ENCODE measurements around the gene PIP4K2C.
A peak's percentile ranks its signal among the peaks of the same experiment; 100 is the strongest.
"Not testable (repeated sequence)": the region's sequence is repeated elsewhere in the genome, so short reads cannot be mapped to it uniquely, and the experiment has no call there.

Gene PIP4K2C

DNA sequence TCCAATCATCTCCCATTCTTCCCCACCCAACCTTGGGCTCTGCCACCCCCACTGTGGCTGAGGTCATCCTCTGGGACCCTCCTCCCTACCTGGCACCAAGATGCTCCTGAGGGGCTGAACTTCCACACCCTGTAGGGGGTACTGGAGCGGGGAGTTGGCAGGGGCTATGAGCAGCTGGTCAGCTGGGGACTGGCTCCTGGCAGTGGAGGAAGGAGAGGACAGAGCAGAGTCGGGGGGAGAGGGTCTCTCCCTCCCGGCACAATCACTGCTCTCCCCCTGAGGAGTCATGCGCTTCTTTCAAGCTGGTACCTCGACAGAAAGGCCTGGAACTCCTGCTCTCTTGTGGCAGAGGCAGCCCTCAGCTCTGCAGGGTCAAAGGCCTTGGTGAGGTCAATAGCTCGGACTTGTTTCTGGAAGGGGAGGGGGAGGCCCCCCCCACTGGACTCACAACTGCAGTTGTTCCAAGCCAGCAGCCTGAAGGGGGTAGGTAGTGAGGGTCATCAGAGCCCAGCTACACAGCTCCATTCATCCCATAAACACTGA lies 40.0 kb downstream of the PIP4K2C start:
- no peak for DNase-seq (ENCODE audit: extremely low spot score)
- POLR2A ChIA-PET = no interaction called here
- TF ChIP-seq CTCF (IDR thresholded peaks at IDR 0.05; ENCODE audit: control extremely low read depth, extremely low read depth, low read depth, missing control alignments) = no peak
- CTCF ChIA-PET = interaction anchor here (0.8 to 5.9 kb wide), 7 partner anchors 9 to 57 kb away, joined by 3 to 71 read pairs (median 4); partner anchors contain the start of gene ARHGEF25

DNA sequence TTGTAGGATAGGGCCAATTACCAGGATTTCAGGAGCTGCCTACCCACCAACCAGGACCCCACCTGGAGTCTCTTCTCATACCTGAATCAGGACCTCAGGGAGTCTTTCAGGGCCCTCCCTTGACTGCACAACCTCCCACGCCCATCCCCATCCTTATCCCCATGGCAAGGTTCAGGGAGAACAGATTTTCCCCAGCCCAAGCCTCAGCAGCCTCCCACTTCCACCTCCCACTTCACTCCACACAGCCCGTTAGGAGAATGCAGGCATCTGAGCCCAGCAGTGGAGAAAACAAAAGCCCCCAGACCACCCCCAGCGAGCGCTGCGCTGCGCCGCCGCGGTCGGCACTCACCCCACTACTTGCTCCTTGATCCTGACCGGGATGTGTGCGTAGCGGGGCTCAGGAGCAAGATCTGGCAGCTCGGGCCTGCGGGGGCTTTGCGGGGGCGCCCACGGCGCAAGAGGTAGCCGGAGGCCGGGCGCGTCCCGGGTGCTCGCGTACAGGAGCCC lies 40.6 kb downstream of the PIP4K2C start:
- ChIA-PET POLR2A (no interaction called here), CTCF (interaction anchor here (1.2 to 5.9 kb wide), 5 partner anchors 10 to 57 kb away, joined by 3 to 71 read pairs (median 5); partner anchors contain the start of gene ARHGEF25)
- DNase-seq (ENCODE audit: extremely low spot score) = no peak
- TF ChIP-seq CTCF (IDR thresholded peaks at IDR 0.05; ENCODE audit: control extremely low read depth, extremely low read depth, low read depth, missing control alignments) = no peak

- DNase-seq (ENCODE audit: extremely low spot score) = peak; percentile 28
- CTCF ChIA-PET = interaction anchor here (0.7 to 5.9 kb wide), 28 partner anchors 8 to 233 kb away, joined by 3 to 71 read pairs (median 5); partner anchors contain the start of genes ARHGAP9, ARHGEF25, OS9 and PIP4K2C
- peak; percentile 14 for TF ChIP-seq CTCF (IDR thresholded peaks at IDR 0.05; ENCODE audit: control extremely low read depth, extremely low read depth, low read depth, missing control alignments)
- POLR2A ChIA-PET = no interaction called here
These were observed 41.3 kb downstream of the PIP4K2C start for GRCh38 chr12:57632073-57632957.

- TF ChIP-seq CTCF (IDR thresholded peaks at IDR 0.05; ENCODE audit: control extremely low read depth, extremely low read depth, low read depth, missing control alignments) = peak; percentile 86
- peak; percentile 85 for DNase-seq (ENCODE audit: extremely low spot score)
- CTCF ChIA-PET = interaction anchor here (0.7 to 5.9 kb wide), 31 partner anchors 9 to 232 kb away, joined by 3 to 71 read pairs (median 4); partner anchors contain the start of genes ARHGAP9, ARHGEF25, OS9 and PIP4K2C
- POLR2A ChIA-PET = no interaction called here
These were observed 42.2 kb downstream of the PIP4K2C start, which contains the start of gene B4GALNT1 for GRCh38 chr12:57632958-57633840. Gene B4GALNT1, minus strand, starts transcription at chr12:57633201. Its CDS starts 1,069 bp downstream, at chr12:57632132.

- CTCF ChIA-PET = interaction anchor here (1.2 to 2.8 kb wide), 3 partner anchors 53 to 178 kb away, joined by 3 to 11 read pairs (median 4); partner anchors contain the start of gene DCTN2
- POLR2A ChIA-PET; DNase-seq (ENCODE audit: extremely low spot score): not testable (repeated sequence)
These were observed 45.7 kb downstream of the PIP4K2C start for GRCh38 chr12:57636731-57637130.

- no peak for DNase-seq (ENCODE audit: extremely low spot score)
- no peak for TF ChIP-seq CTCF (IDR thresholded peaks at IDR 0.05; ENCODE audit: control extremely low read depth, extremely low read depth, low read depth, missing control alignments)
- POLR2A ChIA-PET = no interaction called here
- CTCF ChIA-PET = interaction anchor here (1.2 to 2.8 kb wide), 6 partner anchors 15 to 179 kb away, joined by 3 to 11 read pairs (median 4); partner anchors contain the start of gene DCTN2
These were observed 46.4 kb downstream of the PIP4K2C start for GRCh38 chr12:57637364-57637763.

Measured in GM10248 (cell line).